ENCODE results near the gene PCARE. TPM values are rescaled to one million over a fixed set of nuclear protein-coding genes. Genes with fewer than 3 reads are reported as not detected.
A peak's percentile ranks its signal among the peaks of the same experiment; 100 is the strongest.

Gene PCARE
- total RNA-seq, 6 experiments from 2014 or later, result not detected

- 49% methylated on average over 3 of the region's 7 CpGs for WGBS (ENCODE audit: insufficient coverage, low coverage, low lambda C conversion rate, missing lambda C conversion rate)
- Histone ChIP-seq H3K9me3 (no peaks in the 10 kb centered on the region), H3K27ac (no peak overlapping the region), H3K27me3 (no peaks in the 10 kb centered on the region), H3K4me1 (no peaks in the 10 kb centered on the region), H3K36me3 (no peaks in the 10 kb centered on the region), H3K4me3 (no peak overlapping the region)
- DNase-seq (no peak), ATAC-seq (no peak)
- intact Hi-C loops (cut with DNase I), result no loop called here
- TF ChIP-seq POLR2A (IDR thresholded peaks at IDR 0.05), result no peak
- TF ChIP-seq, protein P1, sequence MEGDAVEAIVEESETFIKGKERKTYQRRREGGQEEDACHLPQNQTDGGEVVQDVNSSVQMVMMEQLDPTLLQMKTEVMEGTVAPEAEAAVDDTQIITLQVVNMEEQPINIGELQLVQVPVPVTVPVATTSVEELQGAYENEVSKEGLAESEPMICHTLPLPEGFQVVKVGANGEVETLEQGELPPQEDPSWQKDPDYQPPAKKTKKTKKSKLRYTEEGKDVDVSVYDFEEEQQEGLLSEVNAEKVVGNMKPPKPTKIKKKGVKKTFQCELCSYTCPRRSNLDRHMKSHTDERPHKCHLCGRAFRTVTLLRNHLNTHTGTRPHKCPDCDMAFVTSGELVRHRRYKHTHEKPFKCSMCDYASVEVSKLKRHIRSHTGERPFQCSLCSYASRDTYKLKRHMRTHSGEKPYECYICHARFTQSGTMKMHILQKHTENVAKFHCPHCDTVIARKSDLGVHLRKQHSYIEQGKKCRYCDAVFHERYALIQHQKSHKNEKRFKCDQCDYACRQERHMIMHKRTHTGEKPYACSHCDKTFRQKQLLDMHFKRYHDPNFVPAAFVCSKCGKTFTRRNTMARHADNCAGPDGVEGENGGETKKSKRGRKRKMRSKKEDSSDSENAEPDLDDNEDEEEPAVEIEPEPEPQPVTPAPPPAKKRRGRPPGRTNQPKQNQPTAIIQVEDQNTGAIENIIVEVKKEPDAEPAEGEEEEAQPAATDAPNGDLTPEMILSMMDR (IDR thresholded peaks at IDR 0.05), result no peak
These were observed 19.9 kb downstream of the PCARE start for GRCh38 chr2:29054430-29054829.

DNA sequence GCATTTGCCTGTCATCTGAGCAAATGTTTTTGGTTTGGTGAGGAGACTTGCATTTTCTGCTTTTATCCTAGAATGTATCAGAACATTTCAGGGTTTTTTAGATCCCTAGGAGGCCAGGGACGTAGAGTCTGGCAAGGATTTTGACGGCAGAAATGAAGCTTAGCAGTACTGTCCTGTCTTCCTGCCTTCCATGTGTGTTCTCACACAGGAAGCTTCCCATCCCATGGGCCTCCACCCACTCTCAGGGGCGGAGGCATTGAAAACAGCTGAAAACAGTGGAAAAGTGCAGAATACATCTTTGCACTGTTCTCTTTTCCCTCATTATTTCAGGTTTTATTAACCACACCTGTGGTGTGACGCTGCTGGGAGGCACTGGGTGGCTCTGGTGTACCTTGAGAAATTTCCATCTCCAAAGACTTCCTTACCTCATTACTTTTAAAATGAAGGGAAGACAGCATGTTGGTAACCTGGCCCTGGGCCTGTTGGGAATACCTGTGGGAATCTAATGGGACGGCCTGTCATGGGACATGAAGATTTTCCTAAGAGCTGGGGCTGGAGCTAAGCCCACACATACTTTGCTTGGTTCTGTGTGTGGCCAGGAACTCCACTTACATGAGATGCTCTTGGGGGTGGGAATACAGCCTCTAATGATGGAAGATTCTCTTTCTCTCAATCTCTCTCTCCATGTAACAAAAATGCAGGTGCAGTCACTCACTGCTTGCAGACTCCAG, 20.5 kb downstream of the PCARE start:
- intact Hi-C loops (cut with DNase I), result no loop called here
- H3K27me3 ChIP-seq, result no peaks in the 10 kb centered on the region
- no peak overlapping the region for H3K27ac ChIP-seq
- H3K36me3 ChIP-seq, result no peaks in the 10 kb centered on the region
- peak in 1 of 3 donors; percentile 3 for DNase-seq
- TF ChIP-seq, protein P1 (IDR thresholded peaks at IDR 0.05), result no peak
- TF ChIP-seq POLR2A (IDR thresholded peaks at IDR 0.05), result no peak
- ATAC-seq, result no peak
- no peak overlapping the region for H3K4me3 ChIP-seq
- WGBS (ENCODE audit: insufficient coverage, low coverage, low lambda C conversion rate, missing lambda C conversion rate), result 65% methylated on average over 4 of the region's 5 CpGs
- no peaks in the 10 kb centered on the region for H3K4me1 ChIP-seq
- no peaks in the 10 kb centered on the region for H3K9me3 ChIP-seq

- TF ChIP-seq, protein P1 (IDR thresholded peaks at IDR 0.05), result no peak
- no peak for TF ChIP-seq POLR2A (IDR thresholded peaks at IDR 0.05)
- Histone ChIP-seq H3K9me3 (no peaks in the 10 kb centered on the region), H3K27me3 (no peaks in the 10 kb centered on the region), H3K4me3 (no peak overlapping the region), H3K36me3 (no peaks in the 10 kb centered on the region), H3K4me1 (no peaks in the 10 kb centered on the region), H3K27ac (no peak overlapping the region)
- ATAC-seq, result no peak
- 58% methylated on average over 2 of the region's 7 CpGs for WGBS (ENCODE audit: insufficient coverage, low coverage, low lambda C conversion rate, missing lambda C conversion rate)
- no peak for DNase-seq
- intact Hi-C loops (cut with DNase I), result no loop called here
These were observed 21.1 kb downstream of the PCARE start for GRCh38 chr2:29053223-29053622.

- DNase-seq (no peak), ATAC-seq (no peak)
- H3K9me3 ChIP-seq, result no peaks in the 10 kb centered on the region
- WGBS (ENCODE audit: insufficient coverage, low coverage, low lambda C conversion rate, missing lambda C conversion rate), result 60% methylated on average over 2 of the region's 6 CpGs
- no peaks in the 10 kb centered on the region for H3K36me3 ChIP-seq
- TF ChIP-seq POLR2A (IDR thresholded peaks at IDR 0.05), result no peak
- TF ChIP-seq, protein P1 (IDR thresholded peaks at IDR 0.05), result no peak
- no peak overlapping the region for H3K4me3 ChIP-seq
- H3K4me1 ChIP-seq, result no peaks in the 10 kb centered on the region
- H3K27me3 ChIP-seq, result no peaks in the 10 kb centered on the region
- intact Hi-C loops (cut with DNase I), result no loop called here
- no peak overlapping the region for H3K27ac ChIP-seq
These were observed 21.5 kb downstream of the PCARE start for GRCh38 chr2:29052807-29053206.

Data from right lobe of liver (tissue), 6 donors.